ENCODE results near the gene RILPL1.
"Not testable (repeated sequence)": the region's sequence is repeated elsewhere in the genome, so short reads cannot be mapped to it uniquely, and the experiment has no call there.

RILPL1 gene

DNA sequence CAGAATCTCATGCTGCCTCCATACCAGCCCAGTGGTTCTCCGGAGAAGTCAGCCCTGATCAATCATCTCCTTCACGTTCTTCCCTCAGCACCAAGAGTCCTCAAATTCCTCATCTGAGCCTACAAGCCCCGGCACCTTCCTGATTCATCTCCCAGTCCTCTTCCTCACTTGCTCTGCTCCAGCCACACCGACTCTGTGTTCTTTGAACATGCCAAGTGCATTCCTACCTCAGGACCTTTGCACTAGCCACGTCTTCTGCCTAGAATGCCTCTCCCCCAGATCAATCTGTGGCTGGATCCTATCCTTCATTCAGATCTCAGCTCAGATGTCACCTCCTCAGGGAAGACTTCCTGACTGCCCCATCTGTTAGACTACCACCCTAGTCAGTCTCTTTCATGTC is 4.7 kb downstream of the RILPL1 start:
- DNase-seq = no peak

DNA sequence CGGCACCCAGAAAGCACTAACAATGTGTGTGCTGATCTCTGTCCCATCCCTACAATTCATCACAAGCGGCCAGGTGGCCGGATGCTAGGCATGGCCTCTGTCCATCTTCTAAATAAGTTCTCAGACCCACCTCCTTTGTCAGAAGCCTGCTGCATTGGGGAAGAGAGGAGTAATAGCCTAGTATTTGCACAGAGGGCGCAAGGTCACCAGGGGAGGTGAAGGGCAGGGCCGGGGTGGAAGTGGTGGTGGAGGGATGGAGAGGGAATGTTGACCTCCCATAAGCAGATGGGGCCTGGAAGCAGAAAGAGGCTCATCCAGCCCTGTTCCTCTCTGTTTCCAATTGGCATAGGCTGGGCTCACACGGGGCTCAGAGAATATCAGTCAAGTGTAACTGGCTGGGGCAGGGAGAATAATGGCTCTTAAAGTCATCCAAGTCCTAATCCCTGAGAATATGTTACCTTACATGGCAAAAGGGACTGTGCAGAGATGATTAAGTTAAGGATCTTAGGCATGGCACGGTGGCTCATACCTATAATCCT is 6.9 kb downstream of the RILPL1 start:
- no peak for DNase-seq

DNA sequence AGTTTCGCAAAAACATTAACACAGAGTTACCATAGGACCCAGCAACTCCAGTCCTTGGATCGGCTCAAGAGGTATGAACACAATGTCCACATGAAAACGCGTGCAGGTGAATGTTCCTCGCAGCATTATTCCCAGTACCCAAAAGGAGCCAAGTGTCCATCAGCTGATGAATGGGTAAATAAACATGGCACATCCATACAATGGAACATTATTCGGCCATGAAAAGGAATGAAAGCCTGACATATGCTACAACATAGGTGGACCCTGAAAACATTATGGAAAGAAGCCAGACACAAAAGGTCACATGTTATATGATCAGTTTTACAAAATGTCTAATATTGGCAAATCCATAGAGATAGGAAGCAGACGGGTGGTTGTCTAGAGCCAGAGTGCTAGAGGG is 9.1 kb downstream of the RILPL1 start:
- DNase-seq = no peak

DNA sequence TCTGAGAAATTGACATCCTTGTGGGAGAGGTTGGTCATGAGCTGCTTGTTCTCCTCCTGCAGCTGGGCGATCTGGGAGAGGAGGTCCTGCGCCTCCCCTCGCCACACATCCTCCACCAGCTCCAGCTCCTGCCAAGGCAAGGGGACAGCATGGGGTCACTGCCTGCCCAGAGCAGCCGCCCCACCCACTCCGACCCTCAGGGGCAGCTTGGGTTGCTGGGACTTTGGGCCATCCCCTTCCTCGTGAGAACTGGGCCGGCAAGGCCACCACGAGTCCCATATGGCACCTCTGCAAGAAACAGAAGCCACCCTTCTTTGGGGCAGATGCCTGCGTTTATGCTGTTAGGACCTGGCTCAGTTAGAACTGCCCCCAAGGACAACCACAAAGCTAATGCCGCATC is 10.0 kb downstream of the RILPL1 start:
- DNase-seq = no peak

DNA sequence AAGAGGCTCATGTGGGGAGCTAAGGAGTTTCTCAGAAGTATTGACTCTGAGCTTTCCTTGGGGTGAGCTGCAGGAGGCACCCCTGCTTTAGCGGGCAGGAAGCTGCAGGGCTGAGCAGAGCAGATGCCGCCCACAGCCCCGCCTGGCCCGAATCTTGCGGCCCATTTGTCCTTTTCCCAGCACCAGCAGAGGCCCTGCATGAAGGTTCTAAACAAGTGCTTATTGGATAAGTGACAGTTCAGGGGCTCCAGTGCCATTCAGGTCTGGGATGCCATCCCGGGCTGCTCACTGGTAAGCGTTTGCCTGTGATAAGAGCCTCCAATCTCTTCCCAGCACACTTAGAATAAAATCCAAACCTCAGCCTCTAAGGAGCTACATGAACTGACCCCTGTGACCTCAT is 11.4 kb downstream of the RILPL1 start:
- DNase-seq = no peak

DNA sequence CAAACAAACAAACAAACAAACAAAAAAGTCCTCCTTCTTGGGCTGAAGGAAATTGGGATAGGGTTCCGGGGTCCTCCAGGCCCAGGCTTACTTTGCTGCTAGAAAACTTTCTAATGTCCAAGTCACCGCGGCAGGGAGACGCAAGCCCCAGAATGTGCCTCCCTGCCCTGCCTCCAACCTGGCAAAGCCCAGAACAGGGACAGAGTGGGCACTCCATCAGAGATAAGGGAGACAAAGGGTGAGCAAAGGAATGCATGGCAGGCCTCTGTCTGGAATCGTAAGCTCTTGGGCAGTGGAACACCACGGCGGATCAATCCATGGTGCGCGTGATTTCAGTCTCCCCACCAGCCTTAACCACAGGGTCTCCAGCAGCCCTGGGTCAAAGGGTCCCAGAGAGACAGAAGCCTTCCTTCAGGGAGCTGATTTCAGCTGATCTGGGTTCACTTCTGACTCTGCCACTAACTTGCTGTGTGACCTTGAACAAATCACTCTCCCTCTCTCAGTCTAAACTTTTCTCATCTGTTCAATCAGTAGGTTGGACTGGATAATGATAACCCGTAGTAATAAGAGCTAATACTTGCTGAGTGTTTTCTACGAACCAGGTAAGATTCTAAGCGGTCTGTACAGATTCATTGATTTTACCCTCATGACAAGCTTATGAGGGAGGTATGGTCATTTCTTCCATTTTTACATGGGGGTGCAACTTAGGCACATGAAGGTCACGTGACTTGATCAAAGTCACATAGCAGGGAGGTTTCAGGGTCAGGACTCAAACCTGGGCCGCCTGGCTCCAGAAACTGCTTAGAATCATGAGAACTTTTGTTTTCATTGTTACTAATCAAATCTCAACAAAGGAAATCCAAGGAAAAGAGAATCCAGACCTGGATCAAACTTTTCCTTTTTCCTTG is 12.7 kb downstream of the RILPL1 start:
- DNase-seq = no peak

DNA sequence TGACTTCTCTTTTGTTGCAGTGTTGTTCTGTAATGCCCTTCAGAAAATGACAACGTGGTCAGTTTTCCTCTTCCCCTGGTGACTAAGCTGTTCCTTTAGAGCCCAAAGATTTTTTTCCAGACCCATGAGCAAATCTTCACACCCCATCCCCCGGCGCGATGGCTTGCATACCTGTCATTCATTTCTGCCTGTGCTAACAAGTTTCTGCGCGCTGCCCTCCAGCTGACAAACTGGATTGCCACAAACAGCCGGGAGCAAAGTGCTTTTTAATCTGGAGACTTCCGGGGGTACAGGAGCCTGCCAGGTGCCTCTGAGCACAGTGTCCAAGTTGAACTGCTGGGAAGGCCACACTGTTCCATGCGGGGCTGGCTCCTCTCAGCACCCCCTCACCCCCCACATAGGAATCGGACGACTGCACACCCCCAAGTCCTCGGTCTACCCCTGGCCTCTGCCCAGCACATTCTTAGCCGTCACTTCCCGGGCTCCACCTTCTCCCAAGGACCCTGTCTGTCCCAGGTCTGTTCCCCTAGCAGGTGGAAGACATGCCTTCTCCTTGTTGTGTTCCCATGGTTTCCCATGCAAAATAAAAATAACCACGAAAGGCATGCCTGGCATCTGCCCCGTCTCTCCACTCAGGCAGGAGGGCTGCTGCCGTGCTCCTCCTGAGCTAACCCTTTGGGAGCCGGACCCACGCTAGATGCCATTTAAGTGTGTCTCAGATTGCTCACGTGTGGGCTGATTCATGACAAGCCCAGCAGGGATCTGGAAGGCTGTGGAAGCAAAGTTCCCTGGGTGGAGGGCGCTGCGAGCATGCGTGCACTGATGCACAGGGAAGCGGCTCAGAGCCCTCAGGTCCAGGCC is 14.1 kb downstream of the RILPL1 start:
- no peak for DNase-seq

DNA sequence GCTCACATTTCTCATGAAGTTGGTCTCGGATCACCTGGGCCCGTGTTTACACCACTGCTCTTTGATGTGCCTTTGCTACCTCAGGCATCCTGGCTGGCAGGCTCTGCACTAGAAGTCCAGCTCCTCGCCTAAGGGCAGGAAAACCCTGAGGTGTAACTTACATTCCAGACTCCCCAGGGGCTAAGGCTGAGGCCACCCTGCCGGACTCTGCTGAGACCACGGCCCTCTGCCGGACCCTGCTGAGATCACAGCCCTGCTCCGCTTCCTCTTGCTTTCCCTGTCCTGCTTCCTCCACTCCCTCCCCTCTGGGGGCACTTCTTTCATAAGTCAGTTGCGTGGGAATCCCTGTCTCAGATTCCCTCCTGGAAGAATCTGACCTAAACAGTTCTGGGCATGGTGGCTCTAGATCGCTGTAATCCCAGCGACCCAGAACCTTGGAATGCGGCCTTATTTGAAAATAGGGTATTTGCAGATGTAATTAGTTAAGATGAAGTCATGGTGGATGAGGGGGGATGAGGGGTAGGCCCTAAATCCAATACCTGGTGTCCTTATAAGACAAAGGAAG is 17.2 kb downstream of the RILPL1 start:
- no peak for DNase-seq

DNA sequence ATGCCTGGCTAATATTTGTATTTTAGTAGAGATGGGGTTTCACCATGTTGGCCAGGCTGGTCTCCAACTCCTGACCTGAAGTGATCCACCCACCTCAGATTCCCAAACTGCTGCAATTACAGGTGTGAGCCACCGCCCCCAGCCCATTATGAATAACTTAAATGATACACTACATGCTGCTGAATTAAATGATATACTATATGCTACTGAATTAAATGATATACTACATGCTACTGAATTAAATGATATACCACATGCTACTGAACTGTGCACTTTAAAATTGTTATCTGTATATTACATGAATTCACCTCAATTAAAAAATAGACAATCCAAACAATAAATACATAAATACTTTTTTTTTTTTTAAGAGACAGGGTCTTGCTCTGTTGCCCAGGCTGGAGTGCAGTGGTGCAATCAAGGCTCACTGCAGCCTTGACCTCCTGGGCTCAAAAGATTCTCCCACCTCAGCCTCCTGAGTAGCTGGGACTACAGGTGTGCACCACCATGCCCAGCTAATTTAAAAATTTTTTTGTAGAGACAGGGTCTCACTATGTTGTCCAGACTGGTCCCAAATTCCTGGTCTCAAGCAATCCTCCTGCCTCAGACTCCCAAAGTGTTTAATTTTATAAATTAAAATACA is 18.8 kb downstream of the RILPL1 start:
- not testable (repeated sequence) for DNase-seq

DNA sequence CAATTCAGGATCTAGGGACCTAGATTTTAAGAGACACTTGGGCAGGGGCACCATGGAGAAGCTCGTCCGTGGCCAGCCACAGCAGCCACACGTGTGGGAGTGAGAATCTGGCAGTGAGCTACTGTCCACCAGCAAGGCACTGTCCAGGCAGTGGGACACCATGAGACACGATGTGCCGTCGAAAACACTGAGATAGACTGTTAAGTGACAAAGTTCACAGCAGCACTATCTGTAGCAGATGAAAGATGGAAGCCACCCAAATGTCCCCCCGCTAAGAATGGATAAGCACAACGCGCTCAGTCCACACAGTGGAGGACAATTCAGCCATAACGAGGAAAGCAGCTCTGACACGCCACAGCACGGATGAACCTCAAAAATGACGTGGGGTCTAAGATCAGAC is 19.7 kb downstream of the RILPL1 start:
- no peak for DNase-seq

DNA sequence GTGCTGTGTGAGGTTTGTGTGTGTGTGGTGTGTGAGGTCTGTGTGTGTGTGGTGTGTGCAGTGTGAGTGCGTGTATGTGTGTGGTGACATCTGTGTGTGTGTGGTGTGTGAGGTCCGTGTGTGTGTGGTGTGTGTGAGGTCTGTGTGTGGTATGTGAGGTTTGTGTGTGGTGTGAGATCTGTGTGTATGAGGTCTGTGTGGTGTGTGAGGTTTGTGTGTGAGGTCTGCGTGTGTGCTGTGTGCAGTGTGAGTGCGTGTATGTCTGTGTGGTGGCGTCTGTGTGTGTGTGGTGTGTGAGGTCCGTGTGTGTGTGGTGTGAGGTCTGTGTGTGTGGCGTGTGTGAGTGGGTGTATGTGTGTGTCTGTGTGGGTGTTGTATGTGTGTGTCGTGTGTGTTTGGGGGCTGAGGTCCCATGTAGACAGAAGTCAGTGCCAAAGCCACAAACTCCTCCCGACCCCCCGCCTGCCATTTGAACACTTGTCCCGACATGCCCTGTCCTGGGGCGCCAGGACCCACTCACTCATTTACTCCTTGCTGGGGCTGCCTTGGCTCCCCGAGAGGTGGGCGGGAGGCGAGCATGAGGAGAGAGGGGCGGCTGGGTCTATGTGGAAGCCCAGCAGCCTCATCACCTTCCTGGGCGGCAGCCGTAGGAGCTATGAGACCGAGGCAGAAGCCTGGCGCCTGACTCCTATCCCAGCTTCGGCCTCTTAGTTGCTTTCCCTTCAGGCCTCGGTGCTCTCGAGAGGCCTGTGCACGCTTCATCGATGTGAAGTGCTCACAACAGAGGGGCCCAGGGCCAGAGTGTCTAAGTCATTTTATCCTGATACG is 20.5 kb downstream of the RILPL1 start:
- no peak for DNase-seq

DNA sequence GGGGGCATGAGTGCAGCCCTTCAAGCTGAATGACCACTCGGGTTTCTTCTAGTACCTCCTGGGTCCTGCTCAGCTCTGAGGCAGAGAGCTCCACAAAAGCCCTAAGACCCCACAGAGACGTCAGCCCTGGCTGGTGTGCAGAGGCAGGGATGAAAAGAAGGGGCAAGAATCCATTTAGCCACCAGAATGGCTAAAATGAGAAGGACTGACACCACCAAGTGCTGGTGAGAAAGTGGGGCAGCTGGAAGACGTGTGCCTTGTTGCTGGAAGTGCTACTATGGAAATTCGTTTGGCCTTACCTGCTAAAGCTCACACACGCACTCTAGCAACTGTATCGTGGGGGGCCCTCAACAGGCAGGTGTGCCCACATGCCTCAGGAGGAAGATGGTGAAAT is 26.7 kb downstream of the RILPL1 start:
- no peak for DNase-seq

DNA sequence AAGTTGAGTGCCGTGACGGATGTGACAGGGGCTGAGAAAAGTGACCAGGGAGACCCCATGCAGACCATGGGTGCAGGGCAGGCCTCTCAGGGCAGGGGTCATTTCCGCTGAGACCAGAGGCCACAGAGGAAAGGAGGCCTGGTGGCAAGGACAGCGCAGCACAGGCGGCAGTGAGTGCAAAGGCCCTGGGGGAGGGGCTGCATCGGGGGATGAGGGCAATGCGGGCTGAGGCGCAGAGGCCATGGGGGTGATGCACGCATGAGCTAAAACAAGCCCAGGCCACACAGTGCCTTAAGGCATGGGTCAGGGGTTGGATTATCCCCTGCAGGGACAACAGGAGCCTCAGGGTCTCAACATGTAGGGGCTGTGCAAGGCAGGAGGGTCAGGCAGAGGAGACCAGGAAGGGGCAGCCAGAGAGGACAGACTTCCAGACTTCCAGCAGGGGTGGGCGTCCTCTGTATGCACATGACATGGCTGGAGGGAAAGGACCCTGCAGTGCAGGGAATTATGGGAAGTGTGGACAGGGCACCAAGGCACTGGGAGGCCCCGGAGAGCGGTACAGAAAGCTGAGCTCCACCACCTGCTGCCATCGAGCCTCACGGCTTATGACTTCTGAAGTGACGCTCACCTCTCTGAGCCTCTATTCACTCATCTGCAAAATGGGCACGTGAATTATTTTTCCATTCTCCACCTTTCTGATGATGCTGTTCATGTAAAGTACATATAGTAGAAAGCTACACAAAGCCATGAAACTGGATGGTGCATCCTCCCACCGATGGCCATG is 27.3 kb downstream of the RILPL1 start:
- DNase-seq = no peak

DNA sequence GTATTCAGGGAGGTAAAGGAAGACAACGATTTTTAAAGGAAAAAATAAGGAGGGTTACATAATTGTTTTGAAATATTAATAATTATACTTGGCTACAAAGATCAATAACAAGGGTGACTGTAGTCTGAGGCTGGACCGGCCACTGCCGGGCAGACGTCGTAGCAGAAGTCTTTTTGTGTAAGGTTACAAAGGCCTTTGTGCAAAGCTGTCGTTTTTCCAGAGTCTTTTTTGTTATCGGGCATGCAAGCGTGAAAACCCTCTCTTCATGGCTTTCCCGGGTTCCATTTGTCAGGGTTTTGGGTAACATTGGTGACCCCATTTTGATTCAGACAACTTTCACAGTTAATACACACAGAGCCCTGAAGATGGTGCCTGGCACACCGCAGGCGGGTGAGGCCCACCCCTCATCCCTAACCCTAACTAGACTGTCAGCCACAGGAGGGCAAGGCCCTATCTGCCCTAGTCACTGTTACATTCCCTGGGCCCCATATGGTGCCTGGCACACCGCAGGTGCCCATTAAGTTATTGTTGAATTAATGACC is 31.3 kb downstream of the RILPL1 start:
- DNase-seq = no peak

DNA sequence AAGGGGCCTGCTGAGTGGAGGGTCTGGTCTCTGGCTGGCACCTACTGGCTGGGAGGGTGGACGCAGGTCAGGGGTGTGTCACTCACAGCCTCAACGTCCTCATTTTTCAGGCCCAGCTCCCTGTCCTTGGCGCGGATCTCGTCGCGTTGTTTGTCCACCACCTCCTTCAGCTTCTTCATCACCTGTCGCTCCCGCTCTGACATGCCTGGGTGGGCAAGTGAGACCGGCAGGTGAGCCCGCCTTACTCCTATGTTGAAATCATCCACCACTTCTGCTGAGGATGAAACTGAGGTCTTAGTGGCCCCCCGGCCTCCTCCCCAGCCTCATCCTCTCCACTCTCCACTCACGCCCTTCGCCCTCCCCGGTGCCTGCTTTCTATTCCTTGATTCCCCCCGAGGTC is 34.2 kb downstream of the RILPL1 start:
- no peak for DNase-seq

DNA sequence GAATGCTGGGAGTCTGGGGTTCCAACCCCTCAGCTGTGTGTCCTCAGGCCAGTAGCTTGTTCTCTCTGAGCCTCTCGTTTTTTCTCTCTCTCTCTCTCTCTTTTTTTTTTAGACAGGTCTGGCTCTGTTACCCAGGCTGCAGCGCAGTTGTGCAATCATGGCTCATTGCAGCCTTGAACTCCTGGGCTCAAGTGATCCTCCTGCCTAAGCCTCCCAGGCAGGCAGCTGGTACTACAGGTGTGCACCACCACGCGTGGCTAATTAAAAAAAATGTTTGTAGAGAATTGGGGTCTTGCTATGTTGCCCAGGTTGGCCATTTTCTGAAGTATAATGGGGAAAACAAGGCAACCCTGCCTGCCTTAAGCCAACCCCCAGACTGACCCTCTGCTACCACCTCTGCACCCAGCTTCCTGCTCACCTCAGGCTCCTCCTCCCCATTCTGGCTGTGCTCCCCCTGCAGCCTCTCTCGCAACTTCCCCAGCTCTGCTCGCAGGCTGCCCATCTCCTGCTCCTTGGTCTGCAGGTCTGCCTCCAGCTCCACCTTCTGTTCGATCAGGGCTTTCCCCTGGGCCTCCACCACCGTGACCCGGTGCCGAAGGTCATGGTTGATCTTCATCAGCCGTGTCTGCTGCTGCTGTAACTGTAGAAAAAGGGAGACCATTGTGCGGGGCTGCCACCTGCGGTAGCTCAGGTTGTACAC is 35.2 kb downstream of the RILPL1 start:
- no peak for DNase-seq

DNA sequence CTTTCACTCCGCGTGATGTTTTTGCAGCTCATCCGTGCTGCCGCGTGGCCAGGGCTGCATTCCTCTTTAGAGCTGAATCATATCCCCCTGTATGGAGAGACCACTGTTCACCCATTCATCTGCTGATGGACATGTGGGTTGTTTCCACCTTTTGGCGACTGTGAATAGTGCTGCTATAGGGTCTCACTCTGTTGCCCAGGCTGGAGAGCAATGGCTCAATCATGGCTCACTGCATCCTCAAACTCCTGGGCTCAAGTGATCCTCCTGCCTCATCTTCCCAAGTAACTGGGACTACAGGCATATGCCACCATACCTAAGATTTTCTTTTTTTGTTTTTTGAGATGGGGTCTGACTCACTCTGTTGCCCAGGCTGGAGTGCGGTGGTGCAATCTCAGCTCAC is 36.5 kb downstream of the RILPL1 start:
- no peak for DNase-seq

DNA sequence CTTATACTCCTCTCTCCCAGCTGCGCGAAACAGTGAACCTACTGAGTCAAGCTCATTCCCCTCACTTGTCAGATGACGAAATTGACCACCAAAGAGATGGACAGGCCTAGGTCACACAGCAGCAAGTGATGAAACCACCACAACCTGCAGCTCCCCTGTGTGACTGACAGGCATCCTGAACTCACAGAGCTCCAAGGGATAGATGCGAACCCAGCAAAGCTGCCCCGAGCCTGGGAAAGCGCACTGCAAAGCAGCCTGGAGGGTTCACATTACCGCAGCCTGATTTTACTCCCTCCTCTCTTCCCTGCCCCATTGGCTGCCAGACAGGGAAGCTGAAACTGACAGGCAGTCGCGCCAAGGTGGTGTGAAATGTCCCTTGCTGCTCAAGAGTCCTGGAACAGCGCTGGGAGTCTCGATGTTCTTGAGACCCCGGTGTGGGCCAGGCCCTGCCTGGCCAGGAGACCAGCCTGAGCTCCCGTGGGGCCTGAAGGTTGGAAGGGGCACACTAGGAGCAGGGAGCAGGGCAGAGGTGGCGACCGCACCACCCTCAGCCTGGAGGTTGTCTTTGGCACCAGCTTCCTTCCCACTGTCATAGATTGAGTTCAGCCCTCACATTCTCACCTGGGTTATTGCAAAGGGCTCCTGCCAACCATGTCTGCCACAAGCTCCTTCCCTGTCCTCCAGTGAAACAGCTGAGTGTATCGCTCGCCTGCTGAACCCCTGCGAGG is 39.2 kb downstream of the RILPL1 start:
- no peak for DNase-seq

DNA sequence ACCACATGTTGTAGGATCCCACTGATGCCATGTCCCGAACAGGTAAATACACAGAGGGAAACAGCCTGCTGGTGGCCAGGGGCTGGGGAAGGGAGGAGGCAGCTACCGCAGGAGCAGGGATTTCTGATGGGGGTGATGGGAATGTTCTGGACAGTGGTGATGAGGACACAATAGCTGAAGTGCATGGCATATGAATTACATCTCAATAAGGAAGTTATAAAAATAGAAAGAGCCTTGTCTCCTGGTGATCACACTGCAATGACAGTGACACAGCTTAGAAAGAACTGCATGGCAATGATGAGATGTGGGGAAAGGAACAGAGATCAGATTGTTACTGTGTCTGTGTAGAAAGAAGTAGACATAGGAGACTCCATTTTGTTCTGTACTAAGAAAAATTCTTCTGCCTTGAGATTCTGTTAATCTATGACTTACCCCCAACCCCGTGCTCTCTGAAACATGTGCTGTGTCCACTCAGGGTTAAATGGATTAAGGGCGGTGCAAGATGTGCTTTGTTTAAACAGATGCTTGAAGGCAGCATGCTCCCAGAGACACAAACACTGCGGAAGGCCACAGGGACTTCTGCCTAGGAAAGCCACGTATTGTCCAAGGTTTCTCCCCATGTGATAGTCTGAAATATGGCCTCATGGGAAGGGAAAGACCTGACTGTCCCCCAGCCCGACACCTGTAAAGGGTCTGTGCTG is 41.0 kb downstream of the RILPL1 start:
- not testable (repeated sequence) for DNase-seq

Measured in CD4-positive, alpha-beta T cell treated with Interleukin-21 for 1 hour (primary cell).